ENCODE results near the gene ERBB4.

Gene ERBB4

GRCh38 chr2:211948932-211949331 is 589.7 kb downstream of the ERBB4 start:
- H3K4me3 ChIP-seq (replicated peaks; ENCODE audit: low read depth, low read length): no peak overlapping the region
- no peak for DNase-seq (ENCODE audit: extremely low read depth, low read depth)
- TF ChIP-seq, protein P1, sequence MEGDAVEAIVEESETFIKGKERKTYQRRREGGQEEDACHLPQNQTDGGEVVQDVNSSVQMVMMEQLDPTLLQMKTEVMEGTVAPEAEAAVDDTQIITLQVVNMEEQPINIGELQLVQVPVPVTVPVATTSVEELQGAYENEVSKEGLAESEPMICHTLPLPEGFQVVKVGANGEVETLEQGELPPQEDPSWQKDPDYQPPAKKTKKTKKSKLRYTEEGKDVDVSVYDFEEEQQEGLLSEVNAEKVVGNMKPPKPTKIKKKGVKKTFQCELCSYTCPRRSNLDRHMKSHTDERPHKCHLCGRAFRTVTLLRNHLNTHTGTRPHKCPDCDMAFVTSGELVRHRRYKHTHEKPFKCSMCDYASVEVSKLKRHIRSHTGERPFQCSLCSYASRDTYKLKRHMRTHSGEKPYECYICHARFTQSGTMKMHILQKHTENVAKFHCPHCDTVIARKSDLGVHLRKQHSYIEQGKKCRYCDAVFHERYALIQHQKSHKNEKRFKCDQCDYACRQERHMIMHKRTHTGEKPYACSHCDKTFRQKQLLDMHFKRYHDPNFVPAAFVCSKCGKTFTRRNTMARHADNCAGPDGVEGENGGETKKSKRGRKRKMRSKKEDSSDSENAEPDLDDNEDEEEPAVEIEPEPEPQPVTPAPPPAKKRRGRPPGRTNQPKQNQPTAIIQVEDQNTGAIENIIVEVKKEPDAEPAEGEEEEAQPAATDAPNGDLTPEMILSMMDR (IDR thresholded peaks at IDR 0.05; ENCODE audit: low read depth, low read length, missing control alignments): no peak

GRCh38 chr2:211946960-211947359 is 591.6 kb downstream of the ERBB4 start:
- H3K4me3 ChIP-seq (replicated peaks; ENCODE audit: low read depth, low read length): no peak overlapping the region
- DNase-seq (ENCODE audit: extremely low read depth, low read depth): no peak
- TF ChIP-seq, protein P1 (IDR thresholded peaks at IDR 0.05; ENCODE audit: low read depth, low read length, missing control alignments): no peak

- DNase-seq (ENCODE audit: extremely low read depth, low read depth): no peak
- no peak overlapping the region for H3K4me3 ChIP-seq (replicated peaks; ENCODE audit: low read depth, low read length)
Observed at GRCh38 chr2:211944572-211944971, 594.0 kb downstream of the ERBB4 start.

GRCh38 chr2:211942153-211942552 is 596.4 kb downstream of the ERBB4 start:
- no peak overlapping the region for H3K4me3 ChIP-seq (replicated peaks; ENCODE audit: low read depth, low read length)
- no peak for DNase-seq (ENCODE audit: extremely low read depth, low read depth)
- TF ChIP-seq, protein P1 (IDR thresholded peaks at IDR 0.05; ENCODE audit: low read depth, low read length, missing control alignments): no peak

More at GRCh38 chr2:211944572-211944971, 594.0 kb downstream of the ERBB4 start:
- TF ChIP-seq, protein P1 (IDR thresholded peaks at IDR 0.05; ENCODE audit: low read depth, low read length, missing control alignments): no peak

DNA sequence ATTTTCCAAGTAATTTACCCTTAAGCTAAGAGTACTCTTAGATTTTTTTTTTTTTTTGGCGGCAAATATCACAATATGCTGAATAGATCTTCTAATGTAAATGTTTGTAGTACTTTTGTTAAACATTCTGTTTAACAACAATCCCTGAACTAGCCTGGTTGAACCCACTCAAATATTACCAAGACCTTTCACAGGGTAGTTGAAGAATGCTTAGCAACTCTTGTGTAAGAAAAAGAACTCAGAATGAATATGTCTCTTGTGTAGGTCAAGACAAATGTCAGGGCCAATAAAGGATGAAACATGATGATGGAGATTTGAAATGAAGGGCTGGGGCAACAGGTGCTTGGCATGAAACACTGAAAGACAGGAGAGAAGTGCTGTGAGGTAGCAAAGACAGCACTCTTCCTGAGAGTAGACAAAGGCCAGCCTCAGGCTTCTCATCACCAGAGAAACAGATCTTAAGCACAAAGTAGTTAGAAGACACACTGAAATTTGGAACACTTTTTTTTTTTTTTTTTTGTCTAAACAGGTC is 597.3 kb downstream of the ERBB4 start:
- TF ChIP-seq, protein P1 (IDR thresholded peaks at IDR 0.05; ENCODE audit: low read depth, low read length, missing control alignments): no peak
- DNase-seq (ENCODE audit: extremely low read depth, low read depth): no peak
- H3K4me3 ChIP-seq (replicated peaks; ENCODE audit: low read depth, low read length): no peak overlapping the region

GRCh38 chr2:211939177-211939576 is 599.4 kb downstream of the ERBB4 start:
- no peak for DNase-seq (ENCODE audit: extremely low read depth, low read depth)
- TF ChIP-seq, protein P1 (IDR thresholded peaks at IDR 0.05; ENCODE audit: low read depth, low read length, missing control alignments): no peak
- no peak overlapping the region for H3K4me3 ChIP-seq (replicated peaks; ENCODE audit: low read depth, low read length)

GRCh38 chr2:211934811-211935210 is 603.8 kb downstream of the ERBB4 start:
- no peak for DNase-seq (ENCODE audit: extremely low read depth, low read depth)
- TF ChIP-seq, protein P1 (IDR thresholded peaks at IDR 0.05; ENCODE audit: low read depth, low read length, missing control alignments): no peak
- H3K4me3 ChIP-seq (replicated peaks; ENCODE audit: low read depth, low read length): no peak overlapping the region
